Endothelial cell (in vitro differentiated cells): ENCODE data around the gene PCP4L1. TPM values are rescaled to one million over a fixed set of nuclear protein-coding genes. Genes with fewer than 3 reads are reported as not detected.
"Not testable (repeated sequence)": the region's sequence is repeated elsewhere in the genome, so short reads cannot be mapped to it uniquely, and the experiment has no call there.

Experiments
- DNase-seq: peaks from one replicate; pipeline ENCODE4 v3.0.0; 2021; ENCODE audit warnings: low spot score
- H3K27ac Mint-ChIP-seq: one replicate; pipeline ENCODE4 v1.8.0; 2021; ENCODE audit warnings: mixed read lengths, inconsistent platforms; ENCODE audit not compliant: unreplicated experiment
- H3K27me3 Mint-ChIP-seq: one replicate; pipeline ENCODE4 v1.8.0; 2021; ENCODE audit warnings: mild to moderate bottlenecking, moderate library complexity, mixed read lengths, inconsistent platforms; ENCODE audit not compliant: unreplicated experiment
- H3K36me3 Mint-ChIP-seq: one replicate; pipeline ENCODE4 v1.8.0; 2021; ENCODE audit warnings: mild to moderate bottlenecking, low read depth, mixed read lengths, inconsistent platforms; ENCODE audit not compliant: unreplicated experiment
- H3K4me1 Mint-ChIP-seq: one replicate; pipeline ENCODE4 v1.8.0; 2021; ENCODE audit warnings: mild to moderate bottlenecking, mixed read lengths, inconsistent platforms; ENCODE audit not compliant: unreplicated experiment
- H3K4me3 Mint-ChIP-seq: one replicate; pipeline ENCODE4 v1.8.0; 2021; ENCODE audit warnings: mild to moderate bottlenecking, mixed read lengths, inconsistent platforms; ENCODE audit not compliant: unreplicated experiment
- H3K9me3 Mint-ChIP-seq: one replicate; pipeline ENCODE4 v1.8.0; 2021; ENCODE audit warnings: mixed read lengths, inconsistent platforms; ENCODE audit not compliant: unreplicated experiment
- total RNA-seq: library from RNA; stranded (reverse); fragmentation: NEBNext Ultra II Directional; extraction: Animal tissue kit (Norgen Biotek cat#: 25700); gene quantifications from one replicate; pipeline ENCODE4 v1.2.1, GENCODE V29; 2021; ENCODE audit not compliant: unreplicated experiment
- TF ChIP-seq, protein P1 (sequence below): fragments of 200-600 bp; sonication (generic); IDR thresholded peaks from one replicate; pipeline ENCODE4 v1.5.0; 2021; ENCODE audit warnings: antibody characterized with exemption; ENCODE audit not compliant: unreplicated experiment

The PCP4L1 gene
- total RNA-seq, 1 donor from 2014 or later = not detected

GRCh38 chr1:161220002-161220401 lies 38.5 kb upstream of the PCP4L1 start:
- Mint-ChIP-seq H3K36me3 (peaks cover 4% of the 10 kb centered on the region), H3K27ac (no peak overlapping the region), H3K9me3 (no peaks in the 10 kb centered on the region), H3K4me3 (no peak overlapping the region), H3K4me1 (peaks cover 23% of the 10 kb centered on the region), H3K27me3 (peaks cover 2% of the 10 kb centered on the region)
- no peak for DNase-seq
- TF ChIP-seq, protein P1, sequence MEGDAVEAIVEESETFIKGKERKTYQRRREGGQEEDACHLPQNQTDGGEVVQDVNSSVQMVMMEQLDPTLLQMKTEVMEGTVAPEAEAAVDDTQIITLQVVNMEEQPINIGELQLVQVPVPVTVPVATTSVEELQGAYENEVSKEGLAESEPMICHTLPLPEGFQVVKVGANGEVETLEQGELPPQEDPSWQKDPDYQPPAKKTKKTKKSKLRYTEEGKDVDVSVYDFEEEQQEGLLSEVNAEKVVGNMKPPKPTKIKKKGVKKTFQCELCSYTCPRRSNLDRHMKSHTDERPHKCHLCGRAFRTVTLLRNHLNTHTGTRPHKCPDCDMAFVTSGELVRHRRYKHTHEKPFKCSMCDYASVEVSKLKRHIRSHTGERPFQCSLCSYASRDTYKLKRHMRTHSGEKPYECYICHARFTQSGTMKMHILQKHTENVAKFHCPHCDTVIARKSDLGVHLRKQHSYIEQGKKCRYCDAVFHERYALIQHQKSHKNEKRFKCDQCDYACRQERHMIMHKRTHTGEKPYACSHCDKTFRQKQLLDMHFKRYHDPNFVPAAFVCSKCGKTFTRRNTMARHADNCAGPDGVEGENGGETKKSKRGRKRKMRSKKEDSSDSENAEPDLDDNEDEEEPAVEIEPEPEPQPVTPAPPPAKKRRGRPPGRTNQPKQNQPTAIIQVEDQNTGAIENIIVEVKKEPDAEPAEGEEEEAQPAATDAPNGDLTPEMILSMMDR = no peak

DNA sequence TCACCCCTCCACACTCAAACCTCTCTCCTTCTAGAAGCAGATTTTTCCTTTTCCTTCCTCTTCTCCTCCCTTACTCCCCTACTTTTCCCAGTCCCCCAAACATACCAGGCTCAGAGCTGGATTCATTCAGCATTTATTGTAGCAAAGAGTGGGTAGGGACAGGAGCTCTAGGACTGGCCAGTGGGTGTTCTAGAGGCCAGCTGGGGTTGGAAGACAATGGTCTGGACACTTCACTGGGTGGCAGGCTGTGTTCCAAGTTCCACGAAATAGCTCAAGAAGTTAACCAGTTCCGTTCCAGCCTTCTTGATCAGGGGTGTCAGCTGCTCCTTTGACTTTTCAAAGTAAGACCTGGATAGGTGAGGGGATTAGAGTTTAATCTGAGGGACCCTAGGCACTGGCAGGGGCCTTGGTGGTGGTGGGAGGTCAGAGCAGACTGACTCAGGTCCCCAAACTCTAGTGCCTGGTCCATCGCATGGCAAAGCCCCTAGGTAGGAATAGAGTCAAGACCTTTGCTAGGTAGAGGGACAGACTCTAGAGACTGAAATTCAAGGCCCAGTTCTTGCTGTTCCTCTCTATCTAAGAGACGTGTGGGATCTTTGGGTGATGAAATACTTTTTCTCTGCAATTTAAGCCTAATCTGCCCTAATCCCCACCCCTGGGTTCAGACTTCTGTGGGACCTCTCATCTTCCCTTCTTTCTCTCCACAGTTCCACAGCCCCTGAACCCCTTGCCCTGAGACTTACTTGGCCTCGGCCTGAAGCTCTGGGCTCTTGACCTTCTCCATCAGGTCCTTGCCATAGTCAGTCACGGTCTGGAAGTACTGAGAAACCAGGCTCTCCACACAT lies 36.1 kb upstream of the PCP4L1 start:
- TF ChIP-seq, protein P1 = no peak
- no peak for DNase-seq
- no peak overlapping the region for H3K4me3 Mint-ChIP-seq
- peaks cover under 1% of the 10 kb centered on the region for H3K36me3 Mint-ChIP-seq
- peaks cover 2% of the 10 kb centered on the region for H3K27me3 Mint-ChIP-seq
- H3K4me1 Mint-ChIP-seq = peaks cover 26% of the 10 kb centered on the region
- no peak overlapping the region for H3K27ac Mint-ChIP-seq
- no peaks in the 10 kb centered on the region for H3K9me3 Mint-ChIP-seq

- H3K27me3 Mint-ChIP-seq = peaks cover 2% of the 10 kb centered on the region
- TF ChIP-seq, protein P1 = no peak
- no peak overlapping the region for H3K4me3 Mint-ChIP-seq
- H3K4me1 Mint-ChIP-seq = peaks cover 35% of the 10 kb centered on the region
- H3K9me3 Mint-ChIP-seq = no peaks in the 10 kb centered on the region
- H3K36me3 Mint-ChIP-seq = peaks cover 14% of the 10 kb centered on the region
- peak overlapping the region; percentile 44 for H3K27ac Mint-ChIP-seq
- DNase-seq = no peak
These were observed 34.5 kb upstream of the PCP4L1 start for GRCh38 chr1:161223805-161224694.

GRCh38 chr1:161224695-161225087 lies 33.9 kb upstream of the PCP4L1 start:
- H3K27me3 Mint-ChIP-seq, H3K27ac Mint-ChIP-seq, DNase-seq, H3K9me3 Mint-ChIP-seq, H3K4me3 Mint-ChIP-seq: not testable (repeated sequence)
- Mint-ChIP-seq H3K4me1 (peaks cover 31% of the 10 kb centered on the region), H3K36me3 (peaks cover 14% of the 10 kb centered on the region)

- H3K4me1 Mint-ChIP-seq = peaks cover 31% of the 10 kb centered on the region
- no peaks in the 10 kb centered on the region for H3K9me3 Mint-ChIP-seq
- peaks cover 2% of the 10 kb centered on the region for H3K27me3 Mint-ChIP-seq
- H3K36me3 Mint-ChIP-seq = peaks cover 14% of the 10 kb centered on the region
- DNase-seq = no peak
- H3K27ac Mint-ChIP-seq = no peak overlapping the region
- TF ChIP-seq, protein P1 = no peak
- H3K4me3 Mint-ChIP-seq = peak overlapping the region; percentile 74
These were observed 33.4 kb upstream of the PCP4L1 start for GRCh38 chr1:161225178-161225533.
